Cardiac muscle cell (in vitro differentiated cells and primary cell): ENCODE results near the gene FILIP1. TPM values are rescaled to one million over a fixed set of nuclear protein-coding genes. Genes with fewer than 3 reads are reported as not detected.
"Not testable (repeated sequence)": the region's sequence is repeated elsewhere in the genome, so short reads cannot be mapped to it uniquely, and the experiment has no call there.

Experiments used
- DNase-seq, 2 donors: peaks; one replicate each; pipeline versions ENCODE4 v3.0.0 to v3.0.0-alpha.2; 2010 to 2017; ENCODE audit warnings: low read depth in 1 of 2, low spot score in 1 of 2
- H3K27ac ChIP-seq: fragments of 200-600 bp; sonication (generic); 2 replicates; pipeline ENCODE4 v1.5.1; 2016
- H3K27me3 ChIP-seq: fragments of 200-600 bp; sonication (generic); 2 replicates; pipeline ENCODE4 v1.6.0; 2016; ENCODE audit warnings: control low read depth
- H3K36me3 ChIP-seq: fragments of 200-600 bp; sonication (generic); 2 replicates; pipeline ENCODE4 v1.5.1; 2016; ENCODE audit warnings: control low read depth
- H3K4me1 ChIP-seq: fragments of 200-600 bp; sonication (generic); 2 replicates; pipeline ENCODE4 v1.8.1; 2017; ENCODE audit warnings: low read depth, mild to moderate bottlenecking, mixed run types
- H3K4me3 ChIP-seq: fragments of 200-600 bp; sonication (generic); 2 replicates; pipeline ENCODE4 v1.5.1; 2016; ENCODE audit warnings: mild to moderate bottlenecking
- H3K9me3 ChIP-seq: fragments of 200-600 bp; sonication (generic); 2 replicates; pipeline ENCODE4 v1.5.1; 2017; ENCODE audit warnings: low read depth, mild to moderate bottlenecking, control low read depth
- polyA plus RNA-seq: library from polyadenylated mRNA; unstranded; fragments of >200 nt; fragmentation: Nextera tagmentation; extraction: Ambion mirVana; gene quantifications from 2 replicates; pipeline ENCODE4 v1.2.1, GENCODE V29; 2016
- total RNA-seq: library from RNA; depleted of rRNA; stranded (reverse); fragments of >200 nt; gene quantifications from 2 replicates; pipeline ENCODE4 v1.2.3, GENCODE V29; 2016
- TF ChIP-seq, protein P1 (sequence below): IDR thresholded peaks from 2 replicates; pipeline ENCODE4 v1.5.1; 2012; ENCODE audit warnings: low read depth, mild to moderate bottlenecking, low read length

Gene FILIP1
- total and polyA plus RNA-seq, 2 experiments from 2014 or later = 64.8 to 107 TPM

DNA sequence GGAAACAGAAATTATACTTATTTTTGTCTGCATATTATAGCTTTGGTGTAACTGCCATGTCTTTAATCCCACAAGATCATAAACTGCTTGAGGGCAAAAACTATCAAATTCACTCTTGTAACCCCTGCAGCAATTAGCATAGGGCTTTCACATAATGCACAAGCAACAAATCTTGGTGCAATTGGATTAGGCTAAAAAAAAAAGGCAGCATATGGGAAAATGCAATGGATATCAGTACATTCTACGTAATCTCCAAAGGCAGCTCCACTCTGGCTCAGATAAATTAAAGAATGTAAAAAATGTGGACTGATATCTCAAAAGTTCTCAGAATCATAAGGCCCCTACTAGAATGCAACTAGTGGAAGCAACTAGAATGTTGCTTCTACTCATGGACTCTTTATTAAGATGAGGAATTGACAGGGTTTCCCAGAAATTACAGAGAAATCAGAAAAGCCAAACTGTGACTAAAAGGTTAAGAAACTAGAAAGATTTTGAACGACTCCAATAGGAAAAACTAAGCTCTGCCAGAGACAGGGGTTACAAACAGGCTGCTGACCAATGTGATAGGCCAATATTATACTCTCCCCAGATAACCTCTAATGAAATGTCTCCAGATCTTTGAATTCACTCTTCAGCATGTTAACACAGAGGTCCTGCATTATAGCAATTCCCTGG lies 55.0 kb downstream of the FILIP1 start:
- Histone ChIP-seq H3K27me3 (no peaks in the 10 kb centered on the region), H3K4me3 (no peak overlapping the region), H3K36me3 (no peaks in the 10 kb centered on the region), H3K27ac (peak overlapping the region; percentile 68), H3K4me1 (peaks cover 14% of the 10 kb centered on the region), H3K9me3 (no peaks in the 10 kb centered on the region)
- peak in 1 of 2 donors; percentile 73 for DNase-seq
- TF ChIP-seq, protein P1, sequence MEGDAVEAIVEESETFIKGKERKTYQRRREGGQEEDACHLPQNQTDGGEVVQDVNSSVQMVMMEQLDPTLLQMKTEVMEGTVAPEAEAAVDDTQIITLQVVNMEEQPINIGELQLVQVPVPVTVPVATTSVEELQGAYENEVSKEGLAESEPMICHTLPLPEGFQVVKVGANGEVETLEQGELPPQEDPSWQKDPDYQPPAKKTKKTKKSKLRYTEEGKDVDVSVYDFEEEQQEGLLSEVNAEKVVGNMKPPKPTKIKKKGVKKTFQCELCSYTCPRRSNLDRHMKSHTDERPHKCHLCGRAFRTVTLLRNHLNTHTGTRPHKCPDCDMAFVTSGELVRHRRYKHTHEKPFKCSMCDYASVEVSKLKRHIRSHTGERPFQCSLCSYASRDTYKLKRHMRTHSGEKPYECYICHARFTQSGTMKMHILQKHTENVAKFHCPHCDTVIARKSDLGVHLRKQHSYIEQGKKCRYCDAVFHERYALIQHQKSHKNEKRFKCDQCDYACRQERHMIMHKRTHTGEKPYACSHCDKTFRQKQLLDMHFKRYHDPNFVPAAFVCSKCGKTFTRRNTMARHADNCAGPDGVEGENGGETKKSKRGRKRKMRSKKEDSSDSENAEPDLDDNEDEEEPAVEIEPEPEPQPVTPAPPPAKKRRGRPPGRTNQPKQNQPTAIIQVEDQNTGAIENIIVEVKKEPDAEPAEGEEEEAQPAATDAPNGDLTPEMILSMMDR = no peak

DNA sequence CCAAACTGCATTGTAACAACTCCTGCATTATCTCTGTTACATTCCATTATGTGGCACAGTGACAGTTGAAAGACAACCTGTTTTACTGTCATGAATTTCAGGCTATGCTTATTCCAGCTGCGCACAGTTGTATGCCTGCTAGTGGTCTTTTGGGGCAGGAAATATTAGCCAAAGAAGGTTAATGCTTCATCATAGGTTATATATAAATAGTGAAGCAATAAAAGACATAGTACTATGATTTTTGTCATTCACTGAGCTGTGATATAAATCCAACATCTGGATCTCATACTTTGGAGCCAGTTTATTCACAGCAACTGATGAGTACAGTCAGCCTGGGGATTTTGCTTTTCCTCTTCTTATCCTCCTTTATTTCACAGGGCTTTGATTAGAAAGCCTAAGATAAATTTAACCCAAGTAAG lies 55.6 kb downstream of the FILIP1 start:
- no peaks in the 10 kb centered on the region for H3K9me3 ChIP-seq
- peaks cover 14% of the 10 kb centered on the region for H3K4me1 ChIP-seq
- H3K36me3 ChIP-seq = no peaks in the 10 kb centered on the region
- TF ChIP-seq, protein P1 = no peak
- no peaks in the 10 kb centered on the region for H3K27me3 ChIP-seq
- no peak for DNase-seq
- H3K27ac ChIP-seq = peak overlapping the region; percentile 68
- no peak overlapping the region for H3K4me3 ChIP-seq

DNA sequence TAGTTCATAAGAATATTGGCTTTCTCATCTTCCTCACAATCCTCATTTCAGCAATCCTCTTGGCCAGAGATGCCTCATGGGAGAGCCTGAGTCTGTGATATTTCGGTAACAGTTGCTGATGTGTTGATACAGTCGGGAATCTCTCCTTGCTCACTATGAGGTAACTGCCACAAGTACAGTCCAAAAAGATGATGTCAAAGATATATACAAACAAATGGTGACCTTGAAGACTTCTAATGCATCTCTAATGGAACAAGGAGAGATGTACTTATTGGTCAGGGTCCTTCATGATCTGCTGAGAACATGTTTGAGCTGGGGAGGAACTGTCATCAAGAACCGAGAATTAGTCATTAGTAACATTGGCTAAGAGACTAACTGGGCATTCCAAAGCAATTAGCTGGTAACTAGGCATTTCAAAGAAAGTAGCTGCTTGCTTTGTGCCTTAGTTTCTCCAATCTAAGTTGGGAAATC lies 56.1 kb downstream of the FILIP1 start:
- no peak overlapping the region for H3K4me3 ChIP-seq
- TF ChIP-seq, protein P1 = no peak
- peak overlapping the region; percentile 68 for H3K27ac ChIP-seq
- no peaks in the 10 kb centered on the region for H3K27me3 ChIP-seq
- peak in 1 of 2 donors; percentile 74 for DNase-seq
- no peaks in the 10 kb centered on the region for H3K36me3 ChIP-seq
- no peaks in the 10 kb centered on the region for H3K9me3 ChIP-seq
- H3K4me1 ChIP-seq = peaks cover 16% of the 10 kb centered on the region

DNA sequence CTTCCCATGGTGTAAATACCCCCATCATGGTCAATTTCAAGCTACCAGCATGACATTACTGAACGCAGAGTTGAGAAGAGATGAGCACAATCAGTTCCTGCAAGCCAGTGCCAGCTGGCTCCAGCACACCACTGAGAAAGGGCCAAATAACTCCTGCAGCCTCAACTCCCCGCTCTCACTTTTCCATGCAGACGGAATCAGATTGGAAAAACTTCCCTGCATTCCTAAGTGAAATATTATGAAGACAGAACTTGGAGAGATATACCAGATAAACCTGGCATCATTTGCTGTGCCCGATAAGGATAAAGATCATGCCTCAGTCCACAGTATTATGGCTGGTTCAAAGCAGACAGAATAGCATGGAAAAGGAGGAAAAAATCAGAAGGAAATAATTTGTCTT lies 56.7 kb downstream of the FILIP1 start:
- peak overlapping the region; percentile 68 for H3K27ac ChIP-seq
- TF ChIP-seq, protein P1 = no peak
- no peaks in the 10 kb centered on the region for H3K27me3 ChIP-seq
- no peaks in the 10 kb centered on the region for H3K9me3 ChIP-seq
- H3K4me3 ChIP-seq = no peak overlapping the region
- H3K36me3 ChIP-seq = no peaks in the 10 kb centered on the region
- H3K4me1 ChIP-seq = peaks cover 22% of the 10 kb centered on the region
- DNase-seq = peak in 1 of 2 donors; percentile 43

DNA sequence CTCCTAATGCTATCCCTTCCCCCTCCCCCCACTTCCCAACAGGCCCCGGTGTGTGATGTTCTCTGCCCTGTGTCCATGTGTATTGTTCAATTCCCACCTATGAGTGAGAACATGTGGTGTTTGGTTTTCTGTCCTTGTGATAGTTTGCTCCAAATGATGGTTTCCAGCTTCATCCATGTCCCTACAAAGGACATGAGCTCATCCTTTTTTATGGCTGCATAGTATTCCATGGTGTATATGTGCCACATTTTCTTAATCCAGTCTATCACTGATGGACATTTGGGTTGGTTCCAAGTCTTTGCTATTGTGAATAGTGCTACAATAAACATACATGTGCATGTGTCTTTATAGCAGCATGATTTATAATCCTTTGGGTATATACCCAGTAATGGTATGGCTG lies 60.8 kb downstream of the FILIP1 start:
- H3K4me3 ChIP-seq, H3K27ac ChIP-seq, H3K9me3 ChIP-seq, DNase-seq, H3K27me3 ChIP-seq, H3K36me3 ChIP-seq: not testable (repeated sequence)
- peaks cover 35% of the 10 kb centered on the region for H3K4me1 ChIP-seq

DNA sequence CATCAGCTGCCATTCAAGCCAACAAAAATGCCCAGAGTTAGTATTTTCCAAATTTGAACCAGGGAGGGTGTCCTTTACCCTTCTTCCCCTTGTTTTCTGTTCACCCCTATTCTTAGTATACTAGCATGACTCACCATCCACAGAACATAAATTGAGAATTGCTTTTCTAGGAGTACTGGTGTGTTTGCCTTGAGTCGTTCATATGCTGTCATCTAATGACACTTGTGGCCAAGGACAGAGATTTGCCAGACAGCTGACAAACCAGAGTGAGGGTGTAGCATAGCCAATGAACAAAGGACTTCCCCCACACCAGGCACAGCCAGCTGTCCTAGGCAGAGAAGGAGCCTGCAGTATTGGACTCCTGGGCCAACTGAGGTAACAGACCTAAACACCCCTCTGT lies 62.2 kb downstream of the FILIP1 start:
- peak overlapping the region; percentile 77 for H3K27ac ChIP-seq
- H3K36me3 ChIP-seq = no peaks in the 10 kb centered on the region
- H3K27me3 ChIP-seq = no peaks in the 10 kb centered on the region
- no peaks in the 10 kb centered on the region for H3K9me3 ChIP-seq
- peaks cover 33% of the 10 kb centered on the region for H3K4me1 ChIP-seq
- peak; percentile 30 to 56 for DNase-seq
- TF ChIP-seq, protein P1 = no peak
- H3K4me3 ChIP-seq = no peak overlapping the region
